PC-9 (cell line): Measurements from ENCODE around the gene PEX11A. TPM values are rescaled to one million over a fixed set of nuclear protein-coding genes. Genes with fewer than 3 reads are reported as not detected.

Experiments
- BruUV-seq: library from RNA; stranded (reverse); fragments of 400-500 nt; replicated peaks from 2 replicates; lab custom pipeline; 2021; lab: Mats Ljungman, UMichigan
- CTCF ChIA-PET: fragments of 300-600 bp; sonication (Branson Sonifier 250); formaldehyde crosslinking; loops from one replicate; lab custom pipeline; 2022; ENCODE audit warnings: antibody characterized with exemption; lab: Charles Lee
- POLR2A ChIA-PET: fragments of 300-600 bp; sonication (Branson Sonifier 250); formaldehyde crosslinking; loops from one replicate; lab custom pipeline; 2022; ENCODE audit warnings: antibody characterized with exemption; ENCODE audit not compliant: unreplicated experiment; lab: Charles Lee
- DNase-seq, 2 experiments: peaks; one replicate each; pipeline versions ENCODE4 v3.0.0 to v3.0.0-alpha.2; 2015 to 2022; ENCODE audit warnings: mixed read lengths in 1 of 2
- H2AFZ ChIP-seq: fragments of 200-600 bp; sonication (generic); 2 replicates; pipeline ENCODE4 v1.8.1; 2017; ENCODE audit warnings: antibody characterized with exemption
- H3F3A ChIP-seq: fragments of 200-600 bp; sonication (generic); 2 replicates; pipeline ENCODE4 v1.8.1; 2017; ENCODE audit warnings: antibody characterized with exemption, mild to moderate bottlenecking, low read depth; ENCODE audit not compliant: insufficient read depth
- H3K27ac ChIP-seq: fragments of 200-600 bp; sonication (generic); 2 replicates; pipeline ENCODE4 v1.6.1; 2016; ENCODE audit warnings: mixed run types
- H3K27me3 ChIP-seq: fragments of 200-600 bp; sonication (generic); 2 replicates; pipeline ENCODE4 v1.6.1; 2016; ENCODE audit warnings: low read depth, mixed run types; ENCODE audit not compliant: insufficient read depth
- H3K36me3 ChIP-seq: fragments of 200-600 bp; sonication (generic); 2 replicates; pipeline ENCODE4 v1.6.1; 2016; ENCODE audit warnings: low read depth, mixed run types
- H3K4me1 ChIP-seq: fragments of 200-600 bp; sonication (generic); replicated peaks from 2 replicates; pipeline ENCODE4 v1.6.1; 2016; ENCODE audit warnings: mixed run types; ENCODE audit not compliant: insufficient read depth
- H3K4me2 ChIP-seq: fragments of 200-600 bp; sonication (generic); 2 replicates; pipeline ENCODE4 v1.6.1; 2017; ENCODE audit warnings: mixed run types
- H3K4me3 ChIP-seq: fragments of 200-600 bp; sonication (generic); 2 replicates; pipeline ENCODE4 v1.6.1; 2016; ENCODE audit warnings: mixed run types
- H3K79me2 ChIP-seq: fragments of 200-600 bp; sonication (generic); 2 replicates; pipeline ENCODE4 v1.6.1; 2017; ENCODE audit warnings: low read depth, mixed run types
- H3K9me2 ChIP-seq: fragments of 200-600 bp; sonication (generic); 2 replicates; pipeline ENCODE4 v1.8.1; 2017; ENCODE audit warnings: mild to moderate bottlenecking; ENCODE audit not compliant: insufficient read depth
- H3K9me3 ChIP-seq: fragments of 200-600 bp; sonication (generic); 2 replicates; pipeline ENCODE4 v1.8.1; 2016; ENCODE audit warnings: low read depth; ENCODE audit not compliant: insufficient read depth
- H4K20me1 ChIP-seq: fragments of 200-600 bp; sonication (generic); 2 replicates; pipeline ENCODE4 v1.8.1; 2017; ENCODE audit not compliant: insufficient read depth
- EZH2 ChIP-seq: fragments of 200-600 bp; sonication (generic); IDR thresholded peaks from 2 replicates; pipeline ENCODE4 v1.8.0; 2017; ENCODE audit warnings: antibody characterized with exemption, low read depth
- intact Hi-C: fragments of 100-400 bp; cut with micrococcal nuclease; formaldehyde crosslinking; loops from one replicate; pipeline ENCODE4 v1.10.0; 2022; ENCODE audit not compliant: unreplicated experiment
- total RNA-seq: library from RNA; stranded (reverse); gene quantifications from 2 replicates; pipeline ENCODE4 v1.2.3, GENCODE V29; 2021
- TF ChIP-seq, protein P1 (sequence below): fragments of 200-600 bp; sonication (generic); conservative IDR thresholded peaks from 2 replicates; pipeline ENCODE4 v1.6.1; 2017; ENCODE audit warnings: mixed run types, antibody characterized with exemption, mild to moderate bottlenecking, moderate library complexity

The PEX11A gene
- total RNA-seq, 1 experiment from 2014 or later, result 12.8 TPM

DNA sequence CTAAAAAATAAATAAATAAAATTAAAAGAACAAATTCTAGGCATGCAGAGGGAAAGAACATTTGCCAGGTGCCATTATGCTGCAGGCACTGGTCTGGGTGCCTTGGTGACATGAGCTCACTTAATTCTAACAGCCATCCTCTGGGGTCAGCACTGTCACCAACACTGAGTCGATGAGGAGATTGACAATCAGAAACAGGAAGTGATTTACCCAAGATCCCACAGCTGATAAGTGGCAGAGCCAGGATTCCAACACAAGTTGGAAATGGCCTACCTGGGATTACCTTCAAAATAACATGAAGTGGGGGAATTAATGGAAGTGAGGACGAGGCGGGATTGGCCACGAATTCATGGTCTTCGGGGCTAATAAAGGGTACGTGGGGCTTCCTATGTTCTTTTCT is 14.9 kb downstream of the PEX11A start:
- H3K27me3 ChIP-seq, result no peaks in the 10 kb centered on the region
- H3K36me3 ChIP-seq, result no peaks in the 10 kb centered on the region
- no TSS peak for BruUV-seq
- no peak for DNase-seq
- no peaks in the 10 kb centered on the region for H3K9me3 ChIP-seq
- H3K4me1 ChIP-seq, result peaks cover 17% of the 10 kb centered on the region
- intact Hi-C loops, result no loop called here
- no peaks in the 10 kb centered on the region for H4K20me1 ChIP-seq
- no peak overlapping the region for H2AFZ ChIP-seq
- no peak overlapping the region for H3K27ac ChIP-seq
- no peaks in the 10 kb centered on the region for H3K79me2 ChIP-seq
- H3K4me3 ChIP-seq, result no peak overlapping the region
- TF ChIP-seq EZH2, result no peak
- TF ChIP-seq, protein P1, sequence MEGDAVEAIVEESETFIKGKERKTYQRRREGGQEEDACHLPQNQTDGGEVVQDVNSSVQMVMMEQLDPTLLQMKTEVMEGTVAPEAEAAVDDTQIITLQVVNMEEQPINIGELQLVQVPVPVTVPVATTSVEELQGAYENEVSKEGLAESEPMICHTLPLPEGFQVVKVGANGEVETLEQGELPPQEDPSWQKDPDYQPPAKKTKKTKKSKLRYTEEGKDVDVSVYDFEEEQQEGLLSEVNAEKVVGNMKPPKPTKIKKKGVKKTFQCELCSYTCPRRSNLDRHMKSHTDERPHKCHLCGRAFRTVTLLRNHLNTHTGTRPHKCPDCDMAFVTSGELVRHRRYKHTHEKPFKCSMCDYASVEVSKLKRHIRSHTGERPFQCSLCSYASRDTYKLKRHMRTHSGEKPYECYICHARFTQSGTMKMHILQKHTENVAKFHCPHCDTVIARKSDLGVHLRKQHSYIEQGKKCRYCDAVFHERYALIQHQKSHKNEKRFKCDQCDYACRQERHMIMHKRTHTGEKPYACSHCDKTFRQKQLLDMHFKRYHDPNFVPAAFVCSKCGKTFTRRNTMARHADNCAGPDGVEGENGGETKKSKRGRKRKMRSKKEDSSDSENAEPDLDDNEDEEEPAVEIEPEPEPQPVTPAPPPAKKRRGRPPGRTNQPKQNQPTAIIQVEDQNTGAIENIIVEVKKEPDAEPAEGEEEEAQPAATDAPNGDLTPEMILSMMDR, result no peak
- ChIA-PET CTCF (no interaction called here), POLR2A (no interaction called here)
- no peaks in the 10 kb centered on the region for H3K9me2 ChIP-seq
- peaks cover 7% of the 10 kb centered on the region for H3F3A ChIP-seq
- H3K4me2 ChIP-seq, result no peak overlapping the region

DNA sequence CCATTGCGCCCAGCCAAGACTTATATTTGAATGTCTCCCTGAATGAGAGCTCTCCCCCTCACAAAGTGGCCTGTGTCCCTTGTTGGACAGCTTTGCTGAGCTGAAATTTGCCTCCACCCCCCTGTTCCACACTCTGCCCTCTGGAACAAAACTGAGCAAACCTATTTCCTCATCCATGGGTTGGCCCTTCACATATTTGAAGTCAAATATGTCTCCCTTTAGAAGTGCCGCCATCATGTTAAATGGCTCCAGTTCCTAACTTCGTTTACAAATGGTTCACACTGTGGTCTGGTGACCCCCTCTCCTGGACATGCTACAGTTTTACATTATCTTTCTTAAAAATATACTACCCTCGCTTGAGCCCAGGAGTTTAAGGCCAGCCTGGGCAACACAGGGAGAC is 16.0 kb downstream of the PEX11A start:
- TF ChIP-seq EZH2, result no peak
- TF ChIP-seq, protein P1, result no peak
- H3F3A ChIP-seq, result no peaks in the 10 kb centered on the region
- H3K9me3 ChIP-seq, result no peaks in the 10 kb centered on the region
- no peak overlapping the region for H2AFZ ChIP-seq
- H3K27ac ChIP-seq, result no peak overlapping the region
- no peak overlapping the region for H3K4me2 ChIP-seq
- H3K9me2 ChIP-seq, result no peaks in the 10 kb centered on the region
- no TSS peak for BruUV-seq
- no peaks in the 10 kb centered on the region for H3K36me3 ChIP-seq
- ChIA-PET POLR2A (no interaction called here), CTCF (no interaction called here)
- intact Hi-C loops, result no loop called here
- no peaks in the 10 kb centered on the region for H3K79me2 ChIP-seq
- no peak for DNase-seq
- H3K4me1 ChIP-seq, result peaks cover 6% of the 10 kb centered on the region; the same call in 1 of the 2 replicates
- H3K27me3 ChIP-seq, result no peaks in the 10 kb centered on the region
- H3K4me3 ChIP-seq, result no peak overlapping the region
- H4K20me1 ChIP-seq, result no peaks in the 10 kb centered on the region

DNA sequence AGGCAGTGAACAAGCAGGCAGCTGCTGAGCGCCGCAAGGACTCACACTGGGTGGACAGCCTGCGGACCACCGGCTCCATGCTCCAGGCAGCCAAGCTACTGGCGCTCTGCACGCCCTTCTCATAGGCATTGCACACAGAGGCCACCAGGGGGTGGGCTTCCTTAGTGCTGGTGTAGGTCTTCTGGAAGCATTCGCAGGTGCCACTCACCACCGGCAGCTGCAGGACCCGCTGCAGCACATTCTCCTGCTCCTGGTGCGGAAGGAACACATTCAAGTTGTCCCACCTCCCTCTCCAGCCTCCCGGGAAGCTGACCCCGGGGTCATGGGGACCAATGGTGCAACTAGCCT is 17.4 kb downstream of the PEX11A start:
- no peaks in the 10 kb centered on the region for H3K27me3 ChIP-seq
- DNase-seq, result no peak
- no peaks in the 10 kb centered on the region for H3K4me1 ChIP-seq
- H4K20me1 ChIP-seq, result no peaks in the 10 kb centered on the region
- no peaks in the 10 kb centered on the region for H3K79me2 ChIP-seq
- ChIA-PET POLR2A (no interaction called here), CTCF (interaction anchor here (0.6 kb wide), 1 partner anchor 91 kb away, joined by 5 read pairs; no protein-coding TSS in a partner anchor)
- intact Hi-C loops, result no loop called here
- TF ChIP-seq, protein P1, result peak; percentile 43; the same call in 1 of the 2 replicates
- TF ChIP-seq EZH2, result no peak
- no peaks in the 10 kb centered on the region for H3K9me2 ChIP-seq
- BruUV-seq, result no TSS peak
- no peak overlapping the region for H3K27ac ChIP-seq
- no peak overlapping the region for H2AFZ ChIP-seq
- H3F3A ChIP-seq, result no peaks in the 10 kb centered on the region
- H3K4me2 ChIP-seq, result no peak overlapping the region
- H3K9me3 ChIP-seq, result no peaks in the 10 kb centered on the region
- no peak overlapping the region for H3K4me3 ChIP-seq
- H3K36me3 ChIP-seq, result no peaks in the 10 kb centered on the region
